ENCODE data around the gene PMEL.

GRCh38 chr12:55972042-55972441 lies 6.2 kb upstream of the PMEL start:
- TF ChIP-seq CTCF (IDR thresholded peaks at IDR 0.05), result no peak
- TF ChIP-seq POLR2A (IDR thresholded peaks at IDR 0.05), result no peak
- TF ChIP-seq POLR2AphosphoS5 (IDR thresholded peaks at IDR 0.05), result no peak
